HepG2 (cell line): ENCODE measurements around the gene STIMATE.

Source experiments
- POLR2A ChIP-seq, 2 experiments: IDR thresholded peaks; 2 replicates each; pipeline ENCODE4 v1.6.1; 2011; ENCODE audit warnings: low read depth in 2 of 2, low read length in 2 of 2, mild to moderate bottlenecking in 1 of 2, moderate library complexity in 1 of 2; ENCODE audit not compliant: insufficient read depth in 1 of 2
- POLR2AphosphoS5 ChIP-seq: IDR thresholded peaks from 2 replicates; pipeline ENCODE4 v1.6.1; 2012; ENCODE audit warnings: low read depth, low read length
- ZBTB7B ChIP-seq: sonication (generic); formaldehyde crosslinking; IDR thresholded peaks from 2 replicates; pipeline ENCODE4 v1.4.0; 2020; ENCODE audit warnings: missing genetic modification reagents
- ZNF572 ChIP-seq: sonication (generic); formaldehyde crosslinking; IDR thresholded peaks from 2 replicates; pipeline ENCODE4 v1.5.1; 2020; ENCODE audit warnings: mild to moderate bottlenecking, missing genetic modification reagents
- TF ChIP-seq, protein P1 (sequence below): sonication (generic); formaldehyde crosslinking; IDR thresholded peaks from 2 replicates; pipeline ENCODE4 v1.5.0; 2020; ENCODE audit warnings: mild to moderate bottlenecking, missing genetic modification reagents, moderate library complexity

GRCh38 chr3:52844290-52844975 is 52.9 kb downstream of the STIMATE start:
- TF ChIP-seq, protein P1, sequence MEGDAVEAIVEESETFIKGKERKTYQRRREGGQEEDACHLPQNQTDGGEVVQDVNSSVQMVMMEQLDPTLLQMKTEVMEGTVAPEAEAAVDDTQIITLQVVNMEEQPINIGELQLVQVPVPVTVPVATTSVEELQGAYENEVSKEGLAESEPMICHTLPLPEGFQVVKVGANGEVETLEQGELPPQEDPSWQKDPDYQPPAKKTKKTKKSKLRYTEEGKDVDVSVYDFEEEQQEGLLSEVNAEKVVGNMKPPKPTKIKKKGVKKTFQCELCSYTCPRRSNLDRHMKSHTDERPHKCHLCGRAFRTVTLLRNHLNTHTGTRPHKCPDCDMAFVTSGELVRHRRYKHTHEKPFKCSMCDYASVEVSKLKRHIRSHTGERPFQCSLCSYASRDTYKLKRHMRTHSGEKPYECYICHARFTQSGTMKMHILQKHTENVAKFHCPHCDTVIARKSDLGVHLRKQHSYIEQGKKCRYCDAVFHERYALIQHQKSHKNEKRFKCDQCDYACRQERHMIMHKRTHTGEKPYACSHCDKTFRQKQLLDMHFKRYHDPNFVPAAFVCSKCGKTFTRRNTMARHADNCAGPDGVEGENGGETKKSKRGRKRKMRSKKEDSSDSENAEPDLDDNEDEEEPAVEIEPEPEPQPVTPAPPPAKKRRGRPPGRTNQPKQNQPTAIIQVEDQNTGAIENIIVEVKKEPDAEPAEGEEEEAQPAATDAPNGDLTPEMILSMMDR (CRISPR knock-in tag) = no peak
- TF ChIP-seq ZBTB7B = no peak
- no peak for TF ChIP-seq ZNF572 (CRISPR knock-in tag)
- no peak for TF ChIP-seq POLR2AphosphoS5
- no peak for TF ChIP-seq POLR2A (IDR thresholded peaks at IDR 0.05; ENCODE audit: insufficient read depth in 1 of 2, low read depth in 2 of 2, low read length in 2 of 2)
